Nephron (organoid): ENCODE measurements around the gene CYP4F11.

Experiments used
- H3K27ac Mint-ChIP-seq, 3 experiments: 2 replicates each; pipeline ENCODE4 v1.8.0; 2020; ENCODE audit warnings: mixed read lengths in 3 of 3, mild to moderate bottlenecking in 2 of 3, moderate library complexity in 1 of 3
- H3K27me3 Mint-ChIP-seq: 2 replicates; pipeline ENCODE4 v1.8.0; 2021; ENCODE audit warnings: low read depth, mild to moderate bottlenecking, moderate library complexity, mixed read lengths
- H3K36me3 Mint-ChIP-seq: 2 replicates; pipeline ENCODE4 v1.8.0; 2020; ENCODE audit warnings: low read depth, mixed read lengths
- H3K4me1 Mint-ChIP-seq: 2 replicates; pipeline ENCODE4 v1.8.0; 2020; ENCODE audit warnings: mixed read lengths
- H3K4me3 Mint-ChIP-seq, 3 experiments: 2 replicates each; pipeline ENCODE4 v1.8.0; 2020; ENCODE audit warnings: mild to moderate bottlenecking in 3 of 3, mixed read lengths in 3 of 3, moderate library complexity in 2 of 3
- H3K9me3 Mint-ChIP-seq: 2 replicates; pipeline ENCODE4 v1.8.0; 2020; ENCODE audit warnings: mixed read lengths
- TF ChIP-seq, protein P1 (sequence below), 3 experiments: fragments of 200-600 bp; sonication (generic); IDR thresholded peaks; one replicate each; pipeline ENCODE4 v1.5.0; 2021; ENCODE audit warnings: antibody characterized with exemption in 3 of 3; ENCODE audit not compliant: unreplicated experiment in 3 of 3

CYP4F11 gene

DNA sequence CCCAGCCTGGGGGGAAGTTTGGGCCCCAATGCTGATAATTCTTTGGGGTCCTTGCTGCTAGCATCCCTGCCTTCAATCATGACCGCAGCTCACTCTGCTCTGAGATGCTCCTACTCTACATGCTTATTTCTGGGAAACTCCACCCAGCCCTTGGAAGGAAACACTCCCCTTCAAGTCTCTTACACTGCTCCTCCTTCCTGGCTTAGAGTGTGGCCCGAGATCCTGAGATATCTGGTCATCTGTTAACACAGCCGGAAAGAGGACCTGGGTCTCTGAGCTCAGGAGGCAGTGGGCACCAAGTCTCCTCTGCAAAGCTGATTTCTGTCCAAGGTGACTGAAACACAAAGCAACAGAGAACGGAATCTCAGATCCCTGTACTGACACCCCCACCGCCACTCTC lies 69.5 kb downstream of the CYP4F11 start:
- no peaks in the 10 kb centered on the region for H3K27me3 Mint-ChIP-seq
- H3K36me3 Mint-ChIP-seq: no peaks in the 10 kb centered on the region
- H3K27ac Mint-ChIP-seq: no peak overlapping the region
- TF ChIP-seq, protein P1, sequence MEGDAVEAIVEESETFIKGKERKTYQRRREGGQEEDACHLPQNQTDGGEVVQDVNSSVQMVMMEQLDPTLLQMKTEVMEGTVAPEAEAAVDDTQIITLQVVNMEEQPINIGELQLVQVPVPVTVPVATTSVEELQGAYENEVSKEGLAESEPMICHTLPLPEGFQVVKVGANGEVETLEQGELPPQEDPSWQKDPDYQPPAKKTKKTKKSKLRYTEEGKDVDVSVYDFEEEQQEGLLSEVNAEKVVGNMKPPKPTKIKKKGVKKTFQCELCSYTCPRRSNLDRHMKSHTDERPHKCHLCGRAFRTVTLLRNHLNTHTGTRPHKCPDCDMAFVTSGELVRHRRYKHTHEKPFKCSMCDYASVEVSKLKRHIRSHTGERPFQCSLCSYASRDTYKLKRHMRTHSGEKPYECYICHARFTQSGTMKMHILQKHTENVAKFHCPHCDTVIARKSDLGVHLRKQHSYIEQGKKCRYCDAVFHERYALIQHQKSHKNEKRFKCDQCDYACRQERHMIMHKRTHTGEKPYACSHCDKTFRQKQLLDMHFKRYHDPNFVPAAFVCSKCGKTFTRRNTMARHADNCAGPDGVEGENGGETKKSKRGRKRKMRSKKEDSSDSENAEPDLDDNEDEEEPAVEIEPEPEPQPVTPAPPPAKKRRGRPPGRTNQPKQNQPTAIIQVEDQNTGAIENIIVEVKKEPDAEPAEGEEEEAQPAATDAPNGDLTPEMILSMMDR (IDR thresholded peaks at IDR 0.05; ENCODE audit: unreplicated experiment in 3 of 3): no peak
- H3K9me3 Mint-ChIP-seq: peaks cover 44% of the 10 kb centered on the region
- no peak overlapping the region for H3K4me3 Mint-ChIP-seq
- H3K4me1 Mint-ChIP-seq: no peaks in the 10 kb centered on the region

DNA sequence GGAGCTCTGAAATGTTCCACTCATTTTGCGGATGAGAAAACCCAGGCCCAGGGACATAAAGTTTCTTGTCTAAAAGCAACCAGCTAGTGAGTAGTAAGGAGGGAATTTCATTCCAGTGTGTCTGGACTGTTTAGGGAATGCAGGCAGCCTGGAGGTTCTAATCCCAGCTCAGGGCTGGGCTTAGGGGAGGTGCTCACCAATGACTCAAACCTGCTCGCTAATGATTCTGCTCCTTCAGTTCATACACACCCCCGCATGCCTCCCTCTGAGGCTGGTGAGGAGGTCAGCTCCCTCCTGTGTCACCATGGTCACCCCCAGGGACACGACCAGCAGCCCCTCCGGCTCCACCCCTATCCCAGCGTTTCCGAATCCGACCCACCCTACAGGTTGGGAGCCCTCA lies 71.1 kb downstream of the CYP4F11 start:
- no peaks in the 10 kb centered on the region for H3K4me1 Mint-ChIP-seq
- TF ChIP-seq, protein P1 (IDR thresholded peaks at IDR 0.05; ENCODE audit: unreplicated experiment in 3 of 3): no peak
- no peaks in the 10 kb centered on the region for H3K36me3 Mint-ChIP-seq
- H3K4me3 Mint-ChIP-seq: no peak overlapping the region
- H3K9me3 Mint-ChIP-seq: peaks cover 35% of the 10 kb centered on the region
- H3K27ac Mint-ChIP-seq: no peak overlapping the region
- H3K27me3 Mint-ChIP-seq: no peaks in the 10 kb centered on the region

DNA sequence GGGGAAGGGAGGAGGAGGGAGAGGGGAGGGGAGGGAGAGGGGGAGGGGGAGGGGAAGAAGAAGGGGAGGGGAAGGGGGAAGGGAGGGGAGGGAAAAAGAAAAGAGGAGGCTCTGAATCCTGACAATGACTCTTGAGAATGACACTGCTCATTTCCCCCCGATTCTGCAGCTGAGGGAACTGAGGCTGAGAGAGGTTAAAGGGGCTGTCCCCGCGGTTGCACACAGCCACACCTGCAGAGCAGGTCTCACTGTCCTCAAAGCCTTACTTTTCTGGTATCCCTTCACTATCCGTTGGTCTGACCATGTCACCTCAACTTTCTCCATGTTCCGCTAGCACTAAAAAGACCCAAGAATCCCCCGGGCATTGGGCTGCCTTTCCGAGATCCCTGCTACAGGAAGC lies 71.9 kb downstream of the CYP4F11 start:
- Mint-ChIP-seq H3K4me1 (no peaks in the 10 kb centered on the region), H3K27me3 (no peaks in the 10 kb centered on the region), H3K4me3 (no peak overlapping the region), H3K36me3 (no peaks in the 10 kb centered on the region), H3K9me3 (peaks cover 32% of the 10 kb centered on the region), H3K27ac (no peak overlapping the region)
- TF ChIP-seq, protein P1 (IDR thresholded peaks at IDR 0.05; ENCODE audit: unreplicated experiment in 3 of 3): no peak
